SK-N-MC (cell line): ENCODE results near the gene SF3A2.

Experiments used
- EZH2 ChIP-seq: fragments of 200-600 bp; sonication (generic); IDR thresholded peaks from one replicate; pipeline ENCODE4 v1.6.1; 2017; ENCODE audit warnings: antibody characterized with exemption
- FOXP2 ChIP-seq: optimal IDR thresholded peaks from 2 replicates; pipeline ENCODE3; 2011; ENCODE audit warnings: mild to moderate bottlenecking, moderate library complexity; ENCODE audit not compliant: insufficient read depth; ENCODE audit errors: extremely low read length, control extremely low read depth
- POLR2AphosphoS5 ChIP-seq: IDR thresholded peaks from 2 replicates; pipeline ENCODE4 v1.6.1; 2012; ENCODE audit warnings: mild to moderate bottlenecking, low read depth, low read length, borderline replicate concordance

DNA sequence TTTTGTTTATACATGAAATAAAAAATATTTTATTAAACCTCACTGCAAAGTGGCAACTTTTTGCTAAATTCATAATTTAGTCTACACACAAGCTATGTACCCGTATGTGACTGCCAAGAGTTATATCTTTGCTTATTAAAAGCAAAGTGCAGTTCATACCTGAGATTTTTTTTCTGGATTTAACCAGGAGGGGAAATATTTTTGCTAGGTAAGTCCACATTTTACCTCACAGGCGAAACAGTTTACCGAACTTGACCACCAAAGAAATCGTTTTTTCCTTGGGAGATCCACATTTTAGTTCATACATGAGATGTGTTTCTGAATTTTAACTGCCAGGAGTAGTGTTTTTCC is 31.8 kb downstream of the SF3A2 start:
- TF ChIP-seq EZH2 (no peak), POLR2AphosphoS5 (no peak), FOXP2 (no peak)
